Activated CD8-positive, alpha-beta T cell treated with anti-CD3 and anti-CD28 coated beads for 36 hours (primary cell): Measurements from ENCODE around the gene TRIP13. TPM values are rescaled to one million over a fixed set of nuclear protein-coding genes. Genes with fewer than 3 reads are reported as not detected.

Experiments
- ATAC-seq: fragments of 200-7000 bp; cut with Tn5 transposase; one replicate; pipeline ENCODE4 v1.10.0; 2021; ENCODE audit warnings: mild to moderate bottlenecking, moderate library complexity
- CTCF ChIA-PET: fragments of 350-600 bp; sonication (Branson Sonifier 250); formaldehyde crosslinking; loops from one replicate; lab custom pipeline; 2021; ENCODE audit warnings: antibody characterized with exemption; lab: Charles Lee
- POLR2A ChIA-PET: fragments of 350-600 bp; sonication (Branson Sonifier 250); formaldehyde crosslinking; loops from one replicate; lab custom pipeline; 2021; ENCODE audit warnings: antibody characterized with exemption; lab: Charles Lee
- DNase-seq: peaks from one replicate; pipeline ENCODE4 v3.0.0-alpha.2; 2020
- H3K27ac Mint-ChIP-seq: one replicate; pipeline ENCODE4 v1.8.0; 2021; ENCODE audit warnings: mild to moderate bottlenecking, mixed read lengths
- H3K27me3 Mint-ChIP-seq: one replicate; pipeline ENCODE4 v1.8.0; 2021; ENCODE audit warnings: mixed read lengths
- H3K36me3 Mint-ChIP-seq: one replicate; pipeline ENCODE4 v1.8.0; 2021; ENCODE audit warnings: low read depth, mixed read lengths
- H3K4me1 Mint-ChIP-seq: one replicate; pipeline ENCODE4 v1.8.0; 2021; ENCODE audit warnings: low read depth, mixed read lengths
- H3K4me3 Mint-ChIP-seq: one replicate; pipeline ENCODE4 v1.8.0; 2021; ENCODE audit warnings: mild to moderate bottlenecking, moderate library complexity, mixed read lengths
- H3K9me3 Mint-ChIP-seq: one replicate; pipeline ENCODE4 v1.8.0; 2021; ENCODE audit warnings: mixed read lengths
- intact Hi-C: fragments of 100-400 bp; cut with micrococcal nuclease; formaldehyde crosslinking; loops from one replicate; pipeline ENCODE4 v1.10.0; 2022
- total RNA-seq, 2 experiments: library from RNA; stranded (reverse); gene quantifications; one replicate each; pipeline ENCODE4 v1.2.3, GENCODE V29; 2021
- TF ChIP-seq, protein P1 (sequence below): fragments of 200-600 bp; IDR thresholded peaks from one replicate; pipeline ENCODE4 v1.8.0; 2022; ENCODE audit warnings: antibody characterized with exemption, mild to moderate bottlenecking

The TRIP13 gene
- total RNA-seq, 2 experiments from 2014 or later, result 31.0 to 36.9 TPM

DNA sequence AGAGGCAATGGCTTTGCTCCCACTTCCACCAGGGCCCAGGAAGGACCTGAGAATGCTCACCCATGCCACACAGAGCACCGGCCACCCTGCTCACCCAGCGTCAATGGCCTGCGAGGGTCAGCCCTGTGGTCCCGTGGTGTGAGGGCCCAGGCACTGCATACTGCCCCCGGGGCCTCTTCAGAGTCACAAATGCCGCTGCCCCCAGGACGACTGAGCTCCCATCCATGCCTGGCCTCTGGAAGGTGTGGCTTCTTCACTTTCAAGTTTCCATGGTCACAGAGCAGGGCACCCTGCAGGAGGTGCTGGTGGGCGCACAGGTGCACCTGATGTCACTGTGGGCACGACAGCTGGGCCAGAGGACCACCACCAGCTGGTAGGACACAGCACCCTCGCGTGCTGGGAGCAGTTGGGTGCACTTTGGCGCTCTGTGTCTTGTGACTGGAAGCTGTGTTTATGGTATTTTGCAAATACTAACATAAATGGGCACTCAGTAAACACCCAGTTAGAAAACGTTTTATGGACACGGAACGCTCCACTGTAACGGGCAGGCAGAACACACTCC is 29.4 kb upstream of the TRIP13 start:
- ChIA-PET POLR2A (interaction anchor here (0.6 to 3.0 kb wide), 2 partner anchors 14 to 30 kb away, joined by 3 to 9 read pairs; no protein-coding TSS in a partner anchor), CTCF (no interaction called here)
- Mint-ChIP-seq H3K4me3 (no peak overlapping the region), H3K4me1 (no peaks in the 10 kb centered on the region), H3K27me3 (no peaks in the 10 kb centered on the region), H3K9me3 (no peaks in the 10 kb centered on the region), H3K36me3 (peaks cover 23% of the 10 kb centered on the region), H3K27ac (no peak overlapping the region)
- TF ChIP-seq, protein P1, sequence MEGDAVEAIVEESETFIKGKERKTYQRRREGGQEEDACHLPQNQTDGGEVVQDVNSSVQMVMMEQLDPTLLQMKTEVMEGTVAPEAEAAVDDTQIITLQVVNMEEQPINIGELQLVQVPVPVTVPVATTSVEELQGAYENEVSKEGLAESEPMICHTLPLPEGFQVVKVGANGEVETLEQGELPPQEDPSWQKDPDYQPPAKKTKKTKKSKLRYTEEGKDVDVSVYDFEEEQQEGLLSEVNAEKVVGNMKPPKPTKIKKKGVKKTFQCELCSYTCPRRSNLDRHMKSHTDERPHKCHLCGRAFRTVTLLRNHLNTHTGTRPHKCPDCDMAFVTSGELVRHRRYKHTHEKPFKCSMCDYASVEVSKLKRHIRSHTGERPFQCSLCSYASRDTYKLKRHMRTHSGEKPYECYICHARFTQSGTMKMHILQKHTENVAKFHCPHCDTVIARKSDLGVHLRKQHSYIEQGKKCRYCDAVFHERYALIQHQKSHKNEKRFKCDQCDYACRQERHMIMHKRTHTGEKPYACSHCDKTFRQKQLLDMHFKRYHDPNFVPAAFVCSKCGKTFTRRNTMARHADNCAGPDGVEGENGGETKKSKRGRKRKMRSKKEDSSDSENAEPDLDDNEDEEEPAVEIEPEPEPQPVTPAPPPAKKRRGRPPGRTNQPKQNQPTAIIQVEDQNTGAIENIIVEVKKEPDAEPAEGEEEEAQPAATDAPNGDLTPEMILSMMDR, result no peak
- DNase-seq (no peak), ATAC-seq (no peak)
- intact Hi-C loops, result no loop called here

DNA sequence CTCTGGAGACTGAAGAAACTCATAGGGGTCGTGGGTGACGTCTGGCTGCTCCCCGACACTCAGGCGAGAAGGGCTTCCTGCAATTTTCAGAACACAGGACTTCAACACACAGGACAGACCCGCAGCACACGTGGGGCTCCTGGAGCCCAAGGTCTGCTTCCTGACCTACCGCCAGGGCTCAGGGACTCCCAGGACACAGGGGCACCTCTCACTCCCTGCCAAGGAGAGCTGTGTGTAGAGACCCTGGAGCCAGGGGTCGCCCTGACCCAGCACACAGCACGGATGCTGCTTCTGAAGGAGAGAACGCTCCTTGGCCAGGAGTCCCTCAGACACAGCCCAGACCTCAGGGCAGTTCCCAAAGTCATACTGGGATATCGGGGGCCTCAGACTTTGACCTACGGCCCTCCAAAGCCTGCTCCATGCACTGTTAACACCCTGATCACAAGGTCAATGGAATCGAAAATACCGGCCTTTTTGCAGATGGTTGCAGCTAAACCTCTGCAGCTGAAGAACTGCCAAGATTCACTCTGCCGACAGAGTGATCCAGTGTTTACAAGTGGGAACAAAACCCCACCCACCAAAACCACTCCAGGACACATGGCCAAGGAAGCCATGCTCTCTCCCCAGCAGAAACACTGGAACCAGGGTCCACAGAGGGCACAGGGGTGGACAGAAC is 28.1 kb upstream of the TRIP13 start:
- intact Hi-C loops, result no loop called here
- TF ChIP-seq, protein P1, result no peak
- H3K4me1 Mint-ChIP-seq, result no peaks in the 10 kb centered on the region
- no peaks in the 10 kb centered on the region for H3K9me3 Mint-ChIP-seq
- H3K36me3 Mint-ChIP-seq, result peaks cover 31% of the 10 kb centered on the region
- no peak for DNase-seq
- ChIA-PET POLR2A (interaction anchor here (3.0 kb wide), 1 partner anchor 12 kb away, joined by 9 read pairs; no protein-coding TSS in a partner anchor), CTCF (no interaction called here)
- H3K27ac Mint-ChIP-seq, result no peak overlapping the region
- H3K27me3 Mint-ChIP-seq, result no peaks in the 10 kb centered on the region
- no peak for ATAC-seq
- H3K4me3 Mint-ChIP-seq, result no peak overlapping the region

DNA sequence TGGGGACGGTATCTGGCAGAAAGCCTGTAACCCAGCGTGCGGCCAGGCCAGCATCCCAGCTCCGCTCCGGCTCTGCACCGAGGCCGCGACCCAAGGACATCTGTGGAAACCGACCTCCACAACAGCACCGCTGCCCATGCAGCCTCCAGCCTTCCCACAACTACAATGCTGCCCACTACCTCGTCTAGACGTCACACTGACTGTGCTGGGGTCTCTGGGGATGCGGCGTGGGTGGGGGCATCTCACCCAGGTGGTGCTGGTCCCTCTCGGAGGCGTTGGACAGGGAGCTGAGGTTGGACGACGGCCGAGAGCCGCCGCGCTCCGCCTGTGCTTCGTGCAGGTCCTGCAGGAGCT is 27.5 kb upstream of the TRIP13 start:
- Mint-ChIP-seq H3K27me3 (no peaks in the 10 kb centered on the region), H3K4me1 (no peaks in the 10 kb centered on the region), H3K27ac (no peak overlapping the region), H3K36me3 (peaks cover 36% of the 10 kb centered on the region), H3K9me3 (no peaks in the 10 kb centered on the region), H3K4me3 (no peak overlapping the region)
- ATAC-seq, result no peak
- intact Hi-C loops, result no loop called here
- no peak for DNase-seq
- TF ChIP-seq, protein P1, result no peak
- POLR2A ChIA-PET, result interaction anchor here (3.0 kb wide), 1 partner anchor 12 kb away, joined by 9 read pairs; no protein-coding TSS in a partner anchor
- CTCF ChIA-PET, result no interaction called here

DNA sequence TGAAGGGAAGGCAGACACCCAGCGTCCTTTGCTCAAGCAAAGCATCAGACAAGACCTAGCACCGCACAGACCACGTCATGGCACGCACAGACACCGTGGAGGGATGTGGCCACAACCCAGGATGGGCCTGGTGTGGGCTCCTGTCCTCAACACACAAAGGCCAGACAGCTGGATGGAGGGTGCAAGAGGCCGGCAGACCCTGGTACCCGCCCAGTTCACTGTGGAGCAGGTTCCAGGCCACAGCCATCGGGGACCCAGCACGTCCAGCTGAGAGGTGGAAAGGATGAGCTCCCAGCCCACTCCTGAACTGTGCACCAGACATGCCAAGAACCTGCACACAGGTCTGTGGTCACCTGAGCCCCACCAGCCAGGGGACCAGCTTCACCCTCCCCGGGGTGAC is 26.9 kb upstream of the TRIP13 start:
- no peak for DNase-seq
- H3K27ac Mint-ChIP-seq, result no peak overlapping the region
- TF ChIP-seq, protein P1, result no peak
- POLR2A ChIA-PET, result no interaction called here
- intact Hi-C loops, result no loop called here
- H3K4me1 Mint-ChIP-seq, result no peaks in the 10 kb centered on the region
- no peak overlapping the region for H3K4me3 Mint-ChIP-seq
- no peaks in the 10 kb centered on the region for H3K27me3 Mint-ChIP-seq
- CTCF ChIA-PET, result no interaction called here
- peaks cover 41% of the 10 kb centered on the region for H3K36me3 Mint-ChIP-seq
- H3K9me3 Mint-ChIP-seq, result no peaks in the 10 kb centered on the region
- no peak for ATAC-seq

DNA sequence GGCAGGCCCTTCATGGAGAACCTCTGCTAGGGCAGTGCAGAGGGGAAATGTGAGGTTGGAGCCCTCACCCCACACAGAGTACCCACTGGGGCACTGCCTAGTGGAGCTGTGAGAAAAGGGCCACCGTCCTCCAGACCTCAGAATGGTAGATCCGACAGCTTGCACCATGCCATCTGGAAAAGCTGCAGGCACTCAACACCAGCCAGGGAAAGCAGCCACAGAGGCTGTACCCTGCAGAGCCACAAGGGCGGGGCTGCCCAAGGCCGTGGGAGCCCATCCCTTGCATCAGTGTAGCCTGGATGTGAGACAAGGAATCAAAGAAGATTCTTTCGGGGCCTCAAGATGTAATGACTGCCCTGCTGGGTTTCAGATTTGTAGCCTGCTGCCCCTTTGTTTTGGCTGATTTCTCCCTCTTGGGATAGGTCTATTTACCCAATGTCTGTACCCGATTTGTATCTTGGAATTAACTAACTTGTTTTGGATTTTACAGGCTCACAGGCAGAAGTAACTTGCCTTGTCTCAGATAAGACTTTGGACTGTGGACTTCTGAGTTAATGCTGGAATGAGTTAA is 25.3 kb upstream of the TRIP13 start:
- DNase-seq (no peak), ATAC-seq (no peak)
- Mint-ChIP-seq H3K9me3 (no peaks in the 10 kb centered on the region), H3K4me1 (no peaks in the 10 kb centered on the region), H3K27me3 (no peaks in the 10 kb centered on the region), H3K36me3 (peaks cover 55% of the 10 kb centered on the region), H3K4me3 (no peak overlapping the region), H3K27ac (no peak overlapping the region)
- TF ChIP-seq, protein P1, result no peak
- ChIA-PET POLR2A (no interaction called here), CTCF (no interaction called here)
- intact Hi-C loops, result no loop called here
